GM13977 (cell line): ENCODE data around the gene AHSG.

Experiments used
- DNase-seq: peaks from one replicate; pipeline ENCODE4 v3.0.0; 2012; ENCODE audit warnings: low spot score
- in situ Hi-C: fragments of 300-500 bp; cut with MboI; formaldehyde crosslinking; loops from one replicate; pipeline ENCODE4 v1.12.0; 2022; ENCODE audit warnings: low sequenced_read_pairs, low pct_unique_long_range_greater_than_20kb, mixed read lengths, inconsistent platforms; ENCODE audit not compliant: unreplicated experiment
- TF ChIP-seq, protein P1 (sequence below): IDR thresholded peaks from 2 replicates; pipeline ENCODE4 v1.5.1; 2012; ENCODE audit warnings: mild to moderate bottlenecking, control low read depth; ENCODE audit not compliant: insufficient read depth; ENCODE audit errors: extremely low read depth, missing control alignments

Gene AHSG

DNA sequence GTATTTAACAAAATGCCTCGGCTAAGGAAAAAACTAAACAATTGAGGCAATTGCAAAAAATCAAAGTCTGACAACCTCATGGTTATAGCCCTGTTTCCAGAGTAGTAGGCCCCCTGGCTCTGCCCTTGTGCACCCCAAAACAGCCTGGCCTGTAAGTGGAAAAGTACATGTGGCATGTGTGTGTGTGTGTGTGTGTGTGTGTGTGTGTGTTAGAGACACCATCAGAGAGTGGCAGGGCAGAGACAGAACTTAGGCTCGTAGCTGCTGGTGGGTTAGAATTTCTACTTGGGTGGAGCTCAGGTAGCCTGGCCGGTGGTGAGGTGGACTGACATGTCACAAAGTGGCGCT is 14.1 kb upstream of the AHSG start:
- no peak for DNase-seq
- in situ Hi-C loops: no loop called here
- TF ChIP-seq, protein P1, sequence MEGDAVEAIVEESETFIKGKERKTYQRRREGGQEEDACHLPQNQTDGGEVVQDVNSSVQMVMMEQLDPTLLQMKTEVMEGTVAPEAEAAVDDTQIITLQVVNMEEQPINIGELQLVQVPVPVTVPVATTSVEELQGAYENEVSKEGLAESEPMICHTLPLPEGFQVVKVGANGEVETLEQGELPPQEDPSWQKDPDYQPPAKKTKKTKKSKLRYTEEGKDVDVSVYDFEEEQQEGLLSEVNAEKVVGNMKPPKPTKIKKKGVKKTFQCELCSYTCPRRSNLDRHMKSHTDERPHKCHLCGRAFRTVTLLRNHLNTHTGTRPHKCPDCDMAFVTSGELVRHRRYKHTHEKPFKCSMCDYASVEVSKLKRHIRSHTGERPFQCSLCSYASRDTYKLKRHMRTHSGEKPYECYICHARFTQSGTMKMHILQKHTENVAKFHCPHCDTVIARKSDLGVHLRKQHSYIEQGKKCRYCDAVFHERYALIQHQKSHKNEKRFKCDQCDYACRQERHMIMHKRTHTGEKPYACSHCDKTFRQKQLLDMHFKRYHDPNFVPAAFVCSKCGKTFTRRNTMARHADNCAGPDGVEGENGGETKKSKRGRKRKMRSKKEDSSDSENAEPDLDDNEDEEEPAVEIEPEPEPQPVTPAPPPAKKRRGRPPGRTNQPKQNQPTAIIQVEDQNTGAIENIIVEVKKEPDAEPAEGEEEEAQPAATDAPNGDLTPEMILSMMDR: no peak

- no peak for DNase-seq
- TF ChIP-seq, protein P1: no peak
- in situ Hi-C loops: no loop called here
These were observed 13.6 kb upstream of the AHSG start for GRCh38 chr3:186599142-186599784.

GRCh38 chr3:186599785-186600166 is 13.1 kb upstream of the AHSG start:
- TF ChIP-seq, protein P1: no peak
- DNase-seq: no peak
- in situ Hi-C loops: no loop called here

- no peak for DNase-seq
- TF ChIP-seq, protein P1: no peak
- in situ Hi-C loops: no loop called here
These were observed 12.0 kb upstream of the AHSG start for GRCh38 chr3:186600896-186601295.

DNA sequence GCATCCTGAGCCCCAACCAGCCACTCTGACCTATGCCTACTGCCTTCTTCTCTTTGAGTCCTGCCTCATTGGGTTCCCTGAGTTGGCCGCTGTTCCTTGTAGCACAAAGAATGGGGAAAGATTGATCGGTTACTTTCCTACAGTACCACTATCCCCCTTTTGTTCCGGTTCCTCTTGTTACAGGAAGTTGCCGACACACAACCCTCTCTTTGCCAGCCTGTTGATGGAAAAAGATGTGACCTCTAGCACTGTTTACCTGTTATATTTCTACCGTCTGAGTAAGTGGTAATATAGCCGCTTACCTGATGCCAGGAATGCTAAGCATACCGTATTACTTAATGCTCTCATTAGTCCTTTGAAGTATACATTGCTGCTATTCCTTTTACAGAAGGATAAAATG is 9.7 kb upstream of the AHSG start:
- TF ChIP-seq, protein P1: no peak
- DNase-seq: no peak
- in situ Hi-C loops: no loop called here

DNA sequence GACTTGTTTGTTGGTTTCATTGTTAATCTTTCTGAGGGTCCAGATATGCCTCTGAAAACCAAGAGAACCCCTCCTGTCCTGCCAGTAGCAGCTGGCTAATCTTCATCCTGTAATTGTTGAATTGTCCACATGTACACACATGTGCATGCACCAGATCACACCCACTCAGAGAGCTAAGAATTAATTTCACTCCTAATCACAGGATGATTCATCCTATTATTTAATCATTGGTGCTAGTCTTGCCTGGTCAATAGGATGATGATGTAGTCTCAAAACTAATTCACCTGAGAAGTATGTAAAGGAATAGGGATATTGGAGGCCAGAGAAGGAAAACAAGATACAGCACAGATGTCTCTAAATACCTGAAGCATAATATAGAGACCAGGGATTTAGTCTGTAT is 7.8 kb upstream of the AHSG start:
- TF ChIP-seq, protein P1: no peak

More for the DNA sequence above, 7.8 kb upstream of the AHSG start:
- DNase-seq: no peak
- in situ Hi-C loops: no loop called here
